Activated effector memory CD4-positive, alpha-beta T cell treated with Interleukin-2 at 50 U/mL for 16 hours (primary cell): ENCODE data around the gene DPEP3.

Experiments used
- DNase-seq: peaks from one replicate; pipeline ENCODE4 v3.0.0-alpha.2; 2020

Gene DPEP3

GRCh38 chr16:67966549-67967182 is 13.6 kb downstream of the DPEP3 start:
- DNase-seq: no peak

- no peak for DNase-seq
These were observed 14.4 kb downstream of the DPEP3 start for GRCh38 chr16:67965668-67966548.

- no peak for DNase-seq
These were observed 15.7 kb downstream of the DPEP3 start for GRCh38 chr16:67964477-67965131.

DNA sequence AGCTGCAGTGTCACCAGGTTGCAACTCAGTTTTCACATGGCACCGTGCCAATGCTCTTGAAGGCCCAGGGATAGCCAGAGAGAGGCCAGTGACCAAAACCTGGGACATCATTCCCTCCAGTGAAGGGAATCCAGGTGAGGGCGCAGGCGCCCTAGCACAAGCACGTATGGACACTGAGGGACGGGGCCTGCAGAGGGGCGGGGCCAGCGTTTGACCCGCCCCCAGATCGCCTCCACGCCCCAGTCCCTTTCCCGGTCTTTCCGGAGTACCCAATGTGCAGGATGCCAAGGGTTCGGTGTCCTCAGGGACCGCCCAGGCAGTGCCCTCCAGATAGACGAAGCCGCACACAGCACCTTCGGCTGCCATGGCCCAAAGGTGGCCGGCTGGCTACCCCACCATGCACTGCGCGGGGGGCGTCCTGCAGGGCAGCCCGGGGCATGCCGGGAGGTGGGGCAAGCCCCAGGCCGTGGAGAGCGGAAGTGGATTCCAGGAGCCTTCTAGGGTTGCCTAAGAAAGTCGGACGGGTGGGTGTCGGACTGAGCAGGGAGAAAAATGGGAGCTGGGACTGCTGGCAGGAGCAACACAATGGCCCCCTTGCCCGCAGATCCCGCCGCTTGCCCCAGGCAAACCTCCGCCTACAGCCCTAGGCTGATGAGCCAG is 16.5 kb downstream of the DPEP3 start:
- no peak for DNase-seq

GRCh38 chr16:67963292-67963661 is 17.0 kb downstream of the DPEP3 start:
- no peak for DNase-seq

DNA sequence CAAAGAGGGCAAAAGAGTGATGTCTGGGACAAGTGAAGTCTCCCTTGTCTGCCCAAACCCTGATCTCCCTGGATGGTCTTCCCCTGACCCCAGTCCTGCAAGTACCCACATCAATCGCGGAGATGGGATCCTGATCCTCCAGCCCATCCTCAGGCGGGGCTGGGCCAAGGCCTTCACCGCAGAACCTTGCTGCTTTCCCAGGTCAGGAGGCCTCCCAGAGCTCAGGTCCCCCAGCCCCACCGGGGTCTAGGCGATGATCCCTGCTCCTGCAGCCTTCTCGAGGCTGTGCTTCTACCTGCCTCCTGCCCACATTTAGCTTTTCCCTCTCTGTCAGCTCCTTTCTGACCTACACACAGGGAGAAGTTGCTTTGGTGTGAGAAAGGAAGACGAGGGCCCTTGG is 18.2 kb downstream of the DPEP3 start:
- no peak for DNase-seq

- DNase-seq: no peak
These were observed 18.7 kb downstream of the DPEP3 start for GRCh38 chr16:67961551-67961957.

DNA sequence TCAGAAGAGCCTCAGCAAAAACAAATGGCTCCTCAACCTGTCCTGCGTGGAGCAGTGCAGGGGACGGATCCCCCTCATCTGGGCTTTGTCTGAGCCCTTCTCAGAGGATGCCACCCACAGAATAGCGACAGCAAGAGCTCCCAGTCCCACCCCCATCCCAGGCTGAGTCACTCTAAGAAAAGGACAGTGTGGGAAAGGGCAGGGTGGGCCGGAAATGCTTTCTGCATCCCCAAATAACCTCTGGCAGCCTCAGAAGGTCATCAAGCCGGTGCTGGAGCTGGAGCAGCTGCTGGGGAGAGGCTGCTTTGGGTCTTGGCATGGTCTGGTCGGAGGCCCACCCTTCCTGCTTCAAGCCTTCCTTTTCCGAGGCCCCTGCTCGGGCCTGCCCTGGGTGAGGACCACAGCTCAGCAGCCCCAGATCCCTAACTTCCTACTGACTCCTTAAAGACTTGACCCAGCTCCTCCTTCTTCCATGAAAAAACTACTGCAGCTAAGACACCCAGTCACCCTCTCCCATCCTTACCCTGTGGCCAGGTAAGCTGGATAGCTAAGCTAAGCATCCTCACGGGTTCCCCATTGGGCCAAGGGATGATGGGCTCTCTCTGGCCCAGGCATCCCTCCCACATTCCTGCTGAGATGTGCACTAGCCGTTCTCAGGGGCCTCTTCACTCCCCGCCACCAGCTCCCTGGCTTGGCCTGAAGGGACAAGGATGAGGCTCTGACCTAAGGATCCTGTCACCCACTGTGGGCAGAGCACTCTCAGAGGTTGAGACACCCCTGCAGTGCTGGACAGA is 20.6 kb downstream of the DPEP3 start:
- no peak for DNase-seq

- no peak for DNase-seq
These were observed 22.7 kb downstream of the DPEP3 start for GRCh38 chr16:67957622-67958021.

DNA sequence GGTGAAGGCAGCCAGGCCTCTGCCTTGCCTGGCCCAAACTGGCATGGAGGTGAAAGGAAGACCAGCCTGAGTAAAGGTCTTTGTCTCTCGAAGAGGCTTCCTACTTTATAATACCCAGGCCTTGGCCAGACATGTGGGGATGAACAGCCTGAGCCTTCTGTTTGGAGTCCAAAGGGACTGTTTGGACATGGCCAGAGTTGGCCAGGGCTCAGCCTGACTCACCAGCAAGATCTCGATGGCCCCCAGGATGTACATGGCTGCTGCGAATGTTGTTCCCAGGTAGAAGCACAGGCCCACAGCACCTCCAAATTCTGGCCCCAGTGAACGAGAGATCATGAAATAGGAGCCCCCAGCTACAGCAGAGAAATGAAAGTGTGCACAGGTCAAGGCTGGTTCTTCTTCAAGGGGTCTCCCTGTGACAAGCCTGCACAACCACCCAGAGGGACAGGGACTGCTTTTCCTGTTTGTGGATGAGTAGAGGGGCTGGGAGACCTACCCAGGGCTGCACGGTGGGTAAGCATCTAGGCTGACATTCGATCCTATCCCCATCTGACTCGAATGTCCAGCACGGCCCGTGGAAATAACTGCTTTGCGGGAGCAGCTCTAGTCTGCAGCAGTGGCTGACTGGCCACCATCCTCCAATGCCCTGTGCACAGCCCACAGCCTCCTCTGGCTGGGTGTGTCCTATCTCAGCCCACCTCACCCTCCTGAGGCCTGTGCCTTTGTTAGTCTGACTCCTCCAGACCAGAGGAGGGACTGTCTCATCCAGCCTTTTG is 25.7 kb downstream of the DPEP3 start:
- no peak for DNase-seq

DNA sequence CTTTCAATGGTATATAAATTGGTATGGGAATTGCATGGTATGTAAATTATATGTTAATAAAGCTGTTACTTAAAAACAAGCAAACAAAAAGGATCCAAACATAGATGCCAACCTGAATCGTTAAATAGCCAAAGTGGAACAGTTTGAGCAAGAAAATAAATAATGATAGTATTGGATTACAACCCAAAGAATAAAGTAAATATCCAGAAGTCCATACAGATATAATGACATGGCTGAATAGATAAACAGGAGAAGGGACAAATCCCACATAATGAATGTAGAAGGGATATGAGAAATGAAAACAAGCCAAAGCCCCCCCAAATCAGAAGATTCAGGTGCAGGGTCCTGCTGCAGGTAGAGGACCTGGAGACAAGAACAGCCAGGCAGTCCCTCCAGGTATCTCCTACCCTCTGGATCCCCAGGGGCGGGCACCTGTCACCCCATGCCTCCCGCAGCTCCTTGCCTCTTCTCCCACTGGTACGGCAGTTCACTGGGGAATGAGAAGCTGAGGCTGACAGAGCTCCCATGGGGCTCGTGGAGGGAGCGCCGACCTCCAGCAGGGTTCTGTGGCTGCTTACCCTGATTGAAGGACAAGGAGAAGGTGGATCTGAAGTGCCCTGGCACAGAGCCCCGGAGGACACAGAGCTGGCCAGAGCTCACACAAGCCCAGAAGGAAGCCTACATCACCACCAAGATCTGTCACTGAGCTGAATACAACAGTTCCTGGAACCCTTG is 26.5 kb downstream of the DPEP3 start:
- no peak for DNase-seq

GRCh38 chr16:67951485-67951884 is 28.8 kb downstream of the DPEP3 start:
- DNase-seq: no peak

DNA sequence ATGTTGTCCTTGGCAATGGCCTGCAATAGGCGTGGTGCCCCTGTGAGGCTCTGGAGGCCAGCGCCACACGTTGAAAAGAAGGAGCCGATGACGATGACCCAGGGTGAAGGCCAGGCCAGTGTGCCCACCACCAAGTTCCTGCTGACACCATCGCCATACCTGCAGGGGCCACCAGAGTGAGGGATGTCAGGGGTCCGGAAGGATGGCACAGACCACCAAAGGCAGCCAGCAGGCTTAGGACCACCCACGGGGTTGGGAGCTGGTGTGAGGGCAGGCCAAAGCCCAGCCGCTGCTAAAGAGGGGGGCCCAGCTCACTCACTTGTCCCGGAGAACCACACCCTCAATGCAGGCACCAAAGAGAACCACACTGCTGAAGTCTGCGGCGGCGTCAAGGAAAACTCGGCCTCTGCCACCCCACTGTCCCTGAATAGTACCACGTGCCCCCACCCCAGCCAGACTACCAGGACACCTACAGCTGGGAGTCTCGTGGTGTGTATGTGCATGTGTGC is 29.9 kb downstream of the DPEP3 start:
- DNase-seq: no peak

DNA sequence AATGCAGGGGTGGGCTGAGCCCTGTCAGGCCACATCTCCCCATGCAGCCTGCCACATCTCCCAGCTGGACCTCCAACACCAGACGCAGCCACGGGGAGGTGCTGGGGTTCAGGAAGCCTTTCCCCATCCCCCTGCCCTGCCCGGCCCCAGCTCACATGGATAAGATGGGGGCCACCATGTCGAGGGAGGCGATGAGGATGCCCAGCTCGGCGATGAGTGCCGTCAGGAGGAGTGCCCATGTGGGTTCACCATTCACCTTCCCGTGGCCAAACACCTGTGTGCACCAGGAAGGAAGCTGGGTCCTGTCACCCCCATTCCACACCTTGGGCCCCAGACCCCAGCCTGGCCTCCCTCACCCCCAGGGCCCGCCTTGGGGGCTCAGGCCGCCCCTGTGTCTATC is 30.7 kb downstream of the DPEP3 start:
- DNase-seq: no peak

DNA sequence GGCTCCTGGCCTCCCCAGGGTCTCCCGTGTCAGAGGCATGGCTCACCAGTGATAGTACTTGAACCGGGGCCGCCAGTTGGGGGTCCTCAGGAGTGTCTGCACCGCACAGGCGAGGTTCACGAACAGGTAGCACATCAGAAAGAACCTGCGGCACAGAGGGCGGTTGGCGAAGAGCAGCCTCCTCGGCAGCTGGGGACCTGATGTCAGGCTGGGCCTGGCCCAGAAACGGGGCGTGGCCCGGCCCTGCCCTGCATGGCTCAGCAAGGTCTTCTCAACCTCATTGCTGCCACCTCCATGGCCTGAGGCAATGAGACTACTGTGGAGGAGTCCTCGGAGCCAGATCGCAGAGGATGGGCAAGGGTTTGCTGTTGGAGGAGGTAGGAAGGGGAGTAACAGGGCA is 32.3 kb downstream of the DPEP3 start:
- no peak for DNase-seq

- DNase-seq: no peak
These were observed 33.2 kb downstream of the DPEP3 start for GRCh38 chr16:67946966-67947558.

DNA sequence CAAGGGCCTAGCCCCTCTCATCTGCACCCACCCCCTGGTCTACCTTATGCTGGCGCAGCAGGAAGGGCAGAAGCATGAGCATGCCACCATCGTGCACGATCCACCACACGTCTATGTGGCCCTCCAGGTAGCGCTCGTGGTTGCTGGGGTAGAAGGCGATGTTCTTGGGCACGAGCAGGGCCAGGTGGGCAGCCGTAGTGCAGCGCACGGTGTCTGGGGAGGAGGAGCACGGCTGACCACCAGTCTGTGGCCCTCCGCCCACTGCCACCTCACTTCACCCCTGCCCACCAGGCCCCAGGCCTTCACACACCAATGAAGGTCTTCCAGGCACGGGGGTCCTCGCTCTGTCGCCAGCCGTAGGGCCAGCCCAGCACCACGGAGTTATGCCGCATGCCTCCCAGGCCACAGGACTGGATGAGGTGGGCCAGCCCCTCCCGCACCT is 34.1 kb downstream of the DPEP3 start:
- DNase-seq: no peak

DNA sequence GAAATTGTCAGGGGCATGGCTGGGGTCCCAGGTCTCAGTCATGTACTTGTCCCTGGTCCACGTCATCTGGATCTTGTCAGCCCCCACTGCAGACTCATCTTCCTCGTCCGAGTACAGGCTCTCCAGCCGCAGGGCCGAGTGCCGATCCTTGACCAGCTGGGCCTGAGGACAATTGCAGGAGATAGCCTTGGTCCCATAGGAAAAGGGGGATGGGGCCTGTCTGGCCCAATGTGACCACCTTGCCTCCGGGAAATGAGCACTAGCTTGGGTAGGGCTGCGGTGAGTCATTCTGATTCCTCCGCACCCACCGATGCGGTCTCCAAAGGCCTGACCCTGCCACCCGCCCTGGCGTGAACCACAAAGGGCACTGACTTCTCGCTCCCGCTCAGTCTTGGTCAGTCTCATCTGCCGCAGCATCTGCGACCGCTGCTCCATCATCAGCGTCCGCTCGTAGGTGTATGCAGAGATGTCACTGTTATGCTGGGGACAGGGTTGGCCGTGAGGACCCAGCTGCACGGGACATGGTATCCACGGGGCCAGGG is 34.8 kb downstream of the DPEP3 start:
- no peak for DNase-seq

GRCh38 chr16:67944690-67945391 is 35.5 kb downstream of the DPEP3 start:
- DNase-seq: no peak
